Esophagus muscularis mucosa (tissue), 3 donors: ENCODE data around the gene POLD1.

Experiments
- POLR2A ChIP-seq: fragments of 450-650 bp; IDR thresholded peaks from one replicate; pipeline ENCODE4 v1.6.1; 2017; ENCODE audit warnings: antibody characterized with exemption, moderate library complexity, mild to moderate bottlenecking, low read depth
- TF ChIP-seq, protein P1 (sequence below), 3 experiments: fragments of 200-600 bp in 2 of 3; fragments of 450-650 bp in 1 of 3; sonication (generic) in 2 of 3; IDR thresholded peaks; one replicate each; pipeline ENCODE4 v1.5.1; 2017 to 2019; ENCODE audit warnings: antibody characterized with exemption in 3 of 3, mild to moderate bottlenecking in 2 of 3, moderate library complexity in 1 of 3

DNA sequence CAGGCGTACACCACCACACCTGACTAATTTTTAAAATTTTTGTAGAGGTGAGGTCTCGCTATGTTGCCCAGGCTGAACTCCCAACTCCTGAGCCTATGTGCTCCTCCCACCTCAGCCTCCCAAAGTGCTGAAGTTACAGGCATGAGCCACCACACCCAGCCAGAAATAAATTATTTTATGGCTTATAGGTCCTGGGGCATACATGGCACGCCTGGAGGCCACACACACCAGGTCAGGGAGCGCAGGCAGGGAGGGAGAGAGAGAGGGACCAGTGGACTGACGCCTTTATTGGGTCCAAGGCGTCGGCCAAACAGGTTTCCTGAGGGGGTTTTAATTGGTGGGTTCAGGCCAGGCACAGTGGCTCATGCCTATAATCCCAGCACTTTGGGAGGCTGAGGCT is 41.4 kb downstream of the POLD1 start:
- TF ChIP-seq, protein P1, sequence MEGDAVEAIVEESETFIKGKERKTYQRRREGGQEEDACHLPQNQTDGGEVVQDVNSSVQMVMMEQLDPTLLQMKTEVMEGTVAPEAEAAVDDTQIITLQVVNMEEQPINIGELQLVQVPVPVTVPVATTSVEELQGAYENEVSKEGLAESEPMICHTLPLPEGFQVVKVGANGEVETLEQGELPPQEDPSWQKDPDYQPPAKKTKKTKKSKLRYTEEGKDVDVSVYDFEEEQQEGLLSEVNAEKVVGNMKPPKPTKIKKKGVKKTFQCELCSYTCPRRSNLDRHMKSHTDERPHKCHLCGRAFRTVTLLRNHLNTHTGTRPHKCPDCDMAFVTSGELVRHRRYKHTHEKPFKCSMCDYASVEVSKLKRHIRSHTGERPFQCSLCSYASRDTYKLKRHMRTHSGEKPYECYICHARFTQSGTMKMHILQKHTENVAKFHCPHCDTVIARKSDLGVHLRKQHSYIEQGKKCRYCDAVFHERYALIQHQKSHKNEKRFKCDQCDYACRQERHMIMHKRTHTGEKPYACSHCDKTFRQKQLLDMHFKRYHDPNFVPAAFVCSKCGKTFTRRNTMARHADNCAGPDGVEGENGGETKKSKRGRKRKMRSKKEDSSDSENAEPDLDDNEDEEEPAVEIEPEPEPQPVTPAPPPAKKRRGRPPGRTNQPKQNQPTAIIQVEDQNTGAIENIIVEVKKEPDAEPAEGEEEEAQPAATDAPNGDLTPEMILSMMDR (IDR thresholded peaks at IDR 0.05) = no peak
- no peak for TF ChIP-seq POLR2A
